Lower leg skin (tissue), 4 donors: ENCODE results near the gene TUBG2. TPM values are rescaled to one million over a fixed set of nuclear protein-coding genes. Genes with fewer than 3 reads are reported as not detected.

Experiments
- DNase-seq, 2 donors: peaks; one replicate each; pipeline ENCODE4 v3.0.0-alpha.2; 2019; ENCODE audit warnings: low spot score in 2 of 2
- H3K4me3 ChIP-seq: fragments of 200-600 bp; sonication (generic); 2 replicates; pipeline ENCODE4 v1.5.1; 2017; ENCODE audit warnings: mild to moderate bottlenecking, low read depth; ENCODE audit not compliant: poor library complexity, severe bottlenecking
- CTCF ChIP-seq, 3 donors: fragments of 450-650 bp; IDR thresholded peaks; one replicate each; pipeline ENCODE4 v1.5.1; 2016; ENCODE audit warnings: antibody characterized with exemption in 3 of 3, mild to moderate bottlenecking in 3 of 3, moderate library complexity in 2 of 3
- POLR2A ChIP-seq, 2 donors: fragments of 450-650 bp; IDR thresholded peaks; one replicate each; pipeline ENCODE4 v1.6.1; 2016 to 2017; ENCODE audit warnings: antibody characterized with exemption in 2 of 2, mild to moderate bottlenecking in 1 of 2, moderate library complexity in 1 of 2
- WGBS, 2 donors: methylation state at CpG; one replicate each; pipeline ENCODE4 v1.1.5; 2018; 5-methylcytosine and 5-hydroxymethylcytosine counted together
- intact Hi-C: fragments of 100-400 bp; cut with DNase I; formaldehyde crosslinking; loops from one replicate; pipeline ENCODE4 v1.15.0; 2023; ENCODE audit warnings: low total_unique reads
- total RNA-seq, 4 donors: library from RNA; depleted of rRNA; stranded (reverse); fragments of >200 nt; gene quantifications; one replicate each; pipeline ENCODE4 v1.1.0, GENCODE V29; 2016

TUBG2 gene
- total RNA-seq, 4 donors from 2014 or later = 10.6 to 19.3 (median 13.7) TPM

GRCh38 chr17:42667088-42667951 is 8.2 kb downstream of the TUBG2 start:
- intact Hi-C loops = no loop called here
- no peak for DNase-seq
- no peak overlapping the region for H3K4me3 ChIP-seq
- WGBS, 2 donors = 32 to 39% methylated on average over 7 of the region's 7 CpGs
- TF ChIP-seq POLR2A (IDR thresholded peaks at IDR 0.05) (no peak), CTCF (IDR thresholded peaks at IDR 0.05) (no peak)

- WGBS, 2 donors = 74 to 77% methylated on average over 3 to 12 of the region's 12 CpGs
- DNase-seq = no peak
- no peak for TF ChIP-seq CTCF (IDR thresholded peaks at IDR 0.05)
- no peak for TF ChIP-seq POLR2A (IDR thresholded peaks at IDR 0.05)
- no peak overlapping the region for H3K4me3 ChIP-seq
- intact Hi-C loops = no loop called here
Observed at GRCh38 chr17:42669705-42669976, 10.6 kb downstream of the TUBG2 start.

- TF ChIP-seq CTCF (IDR thresholded peaks at IDR 0.05) (no peak), POLR2A (IDR thresholded peaks at IDR 0.05) (no peak)
- 69 to 74% methylated on average over 55 to 79 of the region's 87 CpGs for WGBS, 2 donors
- DNase-seq = no peak
- no peak overlapping the region for H3K4me3 ChIP-seq
- intact Hi-C loops = no loop called here
Observed at GRCh38 chr17:42669977-42670788, 11.1 kb downstream of the TUBG2 start.

- WGBS, 2 donors = 75 to 88% methylated on average over 50 of the region's 50 CpGs
- intact Hi-C loops = no loop called here
- TF ChIP-seq CTCF (IDR thresholded peaks at IDR 0.05) (no peak), POLR2A (IDR thresholded peaks at IDR 0.05) (no peak)
- no peak overlapping the region for H3K4me3 ChIP-seq
- DNase-seq = no peak
Observed at GRCh38 chr17:42670789-42671657, 11.9 kb downstream of the TUBG2 start.

- intact Hi-C loops = no loop called here
- no peak for TF ChIP-seq CTCF (IDR thresholded peaks at IDR 0.05)
- no peak for TF ChIP-seq POLR2A (IDR thresholded peaks at IDR 0.05)
- no peak for DNase-seq
- 54 to 62% methylated on average over 13 to 28 of the region's 28 CpGs for WGBS, 2 donors
- H3K4me3 ChIP-seq = no peak overlapping the region
Observed at GRCh38 chr17:42672038-42672437, 13.0 kb downstream of the TUBG2 start.
